HepG2 (cell line): ENCODE measurements around the gene CCDC117. TPM values are rescaled to one million over a fixed set of nuclear protein-coding genes. Genes with fewer than 3 reads are reported as not detected.

ENCODE experiments used
- MXI1 ChIP-seq: IDR thresholded peaks from 3 replicates; pipeline ENCODE4 v1.6.1; 2012; ENCODE audit warnings: low read depth, low read length, inconsistent platforms, borderline replicate concordance
- NCOA2 ChIP-seq: sonication (generic); formaldehyde crosslinking; IDR thresholded peaks from 2 replicates; pipeline ENCODE4 v1.8.0; 2022; ENCODE audit warnings: inconsistent platforms
- NFYC ChIP-seq: IDR thresholded peaks from 2 replicates; pipeline ENCODE4 v1.6.1; 2016; ENCODE audit warnings: missing genetic modification reagents, missing compliant biosample characterization
- NR2F2 ChIP-seq: IDR thresholded peaks from 2 replicates; pipeline ENCODE4 v1.6.1; 2012; ENCODE audit warnings: low read depth, inconsistent platforms, borderline replicate concordance
- PLRG1 ChIP-seq: fragments of 450-650 bp; conservative IDR thresholded peaks from 2 replicates; pipeline ENCODE4 v1.6.1; 2016
- RFX3 ChIP-seq: IDR thresholded peaks from 2 replicates; pipeline ENCODE4 v1.6.1; 2016; ENCODE audit warnings: missing biosample characterization, missing genetic modification reagents
- SOX13 ChIP-seq, 3 experiments: fragments of 450-650 bp in 1 of 3; sonication (generic) in 1 of 3; formaldehyde crosslinking in 1 of 3; IDR thresholded peaks in 2 of 3; conservative IDR thresholded peaks in 1 of 3; 2 replicates each; pipeline versions ENCODE4 v1.5.0 to v1.6.1; 2016 to 2020; ENCODE audit warnings: antibody characterized with exemption in 1 of 3, mild to moderate bottlenecking in 1 of 3, missing compliant biosample characterization in 1 of 3, missing genetic modification reagents in 1 of 3, moderate library complexity in 1 of 3
- THYN1 ChIP-seq: sonication (generic); formaldehyde crosslinking; IDR thresholded peaks from 2 replicates; pipeline ENCODE4 v1.8.1; 2023; ENCODE audit warnings: low read depth, mild to moderate bottlenecking, moderate library complexity, missing genetic modification reagents, borderline replicate concordance
- ZFP90 ChIP-seq: sonication (generic); formaldehyde crosslinking; IDR thresholded peaks from 2 replicates; pipeline ENCODE4 v1.8.0; 2022; ENCODE audit warnings: missing genetic modification reagents, mild to moderate bottlenecking, inconsistent platforms, borderline replicate concordance
- ZNF510 ChIP-seq: sonication (generic); formaldehyde crosslinking; IDR thresholded peaks from 2 replicates; pipeline ENCODE4 v1.4.0; 2020; ENCODE audit warnings: low read depth, mild to moderate bottlenecking, missing genetic modification reagents
- ZNF660 ChIP-seq: sonication (generic); formaldehyde crosslinking; IDR thresholded peaks from 2 replicates; pipeline ENCODE4 v1.5.1; 2020; ENCODE audit warnings: mild to moderate bottlenecking, low read depth, missing genetic modification reagents, borderline replicate concordance
- ZSCAN12 ChIP-seq: sonication (generic); formaldehyde crosslinking; IDR thresholded peaks from 2 replicates; pipeline ENCODE4 v1.9.0; 2021; ENCODE audit warnings: mild to moderate bottlenecking, missing genetic modification reagents
- polyA plus RNA-seq, 8 experiments: library from polyadenylated mRNA; depleted of rRNA in 3 of 8; stranded (reverse) in 7 of 8; unstranded in 1 of 8; fragments of >200 nt; fragmentation: Illumina TruSeq in 4 of 8; extraction: Trizol in 4 of 8; gene quantifications; 2 replicates each; pipeline versions ENCODE4 v1.2.1 to v1.2.3, GENCODE V29; 2011 to 2016; ENCODE audit warnings: low read depth in 4 of 8, missing spikeins in 1 of 8, mixed read lengths in 1 of 8; ENCODE audit not compliant: insufficient read depth in 1 of 8
- total RNA-seq, 5 experiments: library from RNA; depleted of rRNA; stranded (reverse); fragments of >200 nt; fragmentation: Illumina TruSeq; extraction: Trizol; gene quantifications; 2 replicates each; pipeline ENCODE4 v1.2.3, GENCODE V29; 2016; ENCODE audit warnings: low read depth in 1 of 5
- TF ChIP-seq, protein P1 (sequence below): sonication (generic); formaldehyde crosslinking; IDR thresholded peaks from 2 replicates; pipeline ENCODE4 v1.4.0; 2020; ENCODE audit warnings: mild to moderate bottlenecking, missing genetic modification reagents
- TF ChIP-seq, protein P2 (sequence below): sonication (generic); formaldehyde crosslinking; IDR thresholded peaks from 2 replicates; pipeline ENCODE4 v1.4.0; 2020; ENCODE audit warnings: missing genetic modification reagents
- TF ChIP-seq, protein P3 (sequence below): sonication (generic); IDR thresholded peaks from 2 replicates; pipeline ENCODE4 v1.6.1; 2016; ENCODE audit warnings: low read depth, borderline replicate concordance
- TF ChIP-seq, protein P4 (sequence below): sonication (generic); formaldehyde crosslinking; IDR thresholded peaks from 2 replicates; pipeline ENCODE4 v1.4.0; 2020; ENCODE audit warnings: missing genetic modification reagents, low read depth, mild to moderate bottlenecking, borderline replicate concordance
- TF ChIP-seq, protein P5 (sequence below): sonication (generic); formaldehyde crosslinking; IDR thresholded peaks from 2 replicates; pipeline ENCODE4 v1.5.1; 2020; ENCODE audit warnings: missing genetic modification reagents, mild to moderate bottlenecking, borderline replicate concordance

The CCDC117 gene
- total and polyA plus RNA-seq, 2 of the 13 experiments (the other 11 are each of a cell fraction or from before 2014, with no cell fraction given): 12.6 to 34.2 TPM

DNA sequence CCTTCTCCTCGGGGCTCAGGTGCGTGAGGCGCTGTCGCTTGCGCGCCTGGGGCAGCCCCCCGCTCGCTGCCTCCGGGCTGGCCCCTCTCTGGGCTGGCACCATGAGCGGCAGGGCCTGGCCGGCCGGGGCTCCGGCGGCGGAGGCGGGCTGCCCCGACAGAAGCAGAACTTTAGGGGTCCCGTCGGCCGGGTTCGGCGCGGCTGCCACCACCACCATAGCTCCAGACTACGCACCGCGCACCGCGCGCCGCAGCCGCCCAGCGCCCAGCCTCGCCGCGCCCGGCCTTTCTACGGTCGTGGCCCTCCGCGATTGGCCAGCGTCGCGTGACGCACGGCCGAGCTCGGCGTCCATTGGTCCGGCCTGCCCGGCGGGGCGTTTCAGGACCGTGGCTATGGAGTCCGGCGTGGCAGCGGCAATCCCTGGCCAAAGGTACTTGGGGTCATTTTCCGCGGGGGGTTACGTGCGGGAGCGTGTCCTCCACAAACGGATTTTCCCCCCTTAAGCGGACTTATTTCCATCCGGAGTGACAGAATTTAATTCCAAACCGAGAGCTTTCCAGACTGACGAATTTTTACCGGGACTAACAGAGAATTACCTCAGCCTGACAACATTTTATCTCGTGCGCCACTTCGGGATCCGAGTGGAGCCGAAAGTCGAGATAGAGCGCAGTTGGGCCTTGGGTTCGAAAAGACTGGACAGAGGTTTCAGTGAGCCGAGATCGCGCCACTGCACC is 28.0 kb downstream of the CCDC117 start, which contains the start of gene XBP1 (continued):
- TF ChIP-seq THYN1 (CRISPR knock-in tag): no peak
- TF ChIP-seq RFX3: no peak
- peak; percentile 55; the same call in 1 of the 2 replicates for TF ChIP-seq NR2F2
- TF ChIP-seq, protein P1, sequence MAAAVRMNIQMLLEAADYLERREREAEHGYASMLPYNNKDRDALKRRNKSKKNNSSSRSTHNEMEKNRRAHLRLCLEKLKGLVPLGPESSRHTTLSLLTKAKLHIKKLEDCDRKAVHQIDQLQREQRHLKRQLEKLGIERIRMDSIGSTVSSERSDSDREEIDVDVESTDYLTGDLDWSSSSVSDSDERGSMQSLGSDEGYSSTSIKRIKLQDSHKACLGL (CRISPR knock-in tag): peak; percentile 59; the same call in 1 of the 2 replicates
- no peak for TF ChIP-seq ZSCAN12
- TF ChIP-seq MXI1: peak; percentile 93; the same call in 2 of the 3 replicates
- TF ChIP-seq ZNF510 (CRISPR knock-in tag): no peak
- TF ChIP-seq, protein P2, sequence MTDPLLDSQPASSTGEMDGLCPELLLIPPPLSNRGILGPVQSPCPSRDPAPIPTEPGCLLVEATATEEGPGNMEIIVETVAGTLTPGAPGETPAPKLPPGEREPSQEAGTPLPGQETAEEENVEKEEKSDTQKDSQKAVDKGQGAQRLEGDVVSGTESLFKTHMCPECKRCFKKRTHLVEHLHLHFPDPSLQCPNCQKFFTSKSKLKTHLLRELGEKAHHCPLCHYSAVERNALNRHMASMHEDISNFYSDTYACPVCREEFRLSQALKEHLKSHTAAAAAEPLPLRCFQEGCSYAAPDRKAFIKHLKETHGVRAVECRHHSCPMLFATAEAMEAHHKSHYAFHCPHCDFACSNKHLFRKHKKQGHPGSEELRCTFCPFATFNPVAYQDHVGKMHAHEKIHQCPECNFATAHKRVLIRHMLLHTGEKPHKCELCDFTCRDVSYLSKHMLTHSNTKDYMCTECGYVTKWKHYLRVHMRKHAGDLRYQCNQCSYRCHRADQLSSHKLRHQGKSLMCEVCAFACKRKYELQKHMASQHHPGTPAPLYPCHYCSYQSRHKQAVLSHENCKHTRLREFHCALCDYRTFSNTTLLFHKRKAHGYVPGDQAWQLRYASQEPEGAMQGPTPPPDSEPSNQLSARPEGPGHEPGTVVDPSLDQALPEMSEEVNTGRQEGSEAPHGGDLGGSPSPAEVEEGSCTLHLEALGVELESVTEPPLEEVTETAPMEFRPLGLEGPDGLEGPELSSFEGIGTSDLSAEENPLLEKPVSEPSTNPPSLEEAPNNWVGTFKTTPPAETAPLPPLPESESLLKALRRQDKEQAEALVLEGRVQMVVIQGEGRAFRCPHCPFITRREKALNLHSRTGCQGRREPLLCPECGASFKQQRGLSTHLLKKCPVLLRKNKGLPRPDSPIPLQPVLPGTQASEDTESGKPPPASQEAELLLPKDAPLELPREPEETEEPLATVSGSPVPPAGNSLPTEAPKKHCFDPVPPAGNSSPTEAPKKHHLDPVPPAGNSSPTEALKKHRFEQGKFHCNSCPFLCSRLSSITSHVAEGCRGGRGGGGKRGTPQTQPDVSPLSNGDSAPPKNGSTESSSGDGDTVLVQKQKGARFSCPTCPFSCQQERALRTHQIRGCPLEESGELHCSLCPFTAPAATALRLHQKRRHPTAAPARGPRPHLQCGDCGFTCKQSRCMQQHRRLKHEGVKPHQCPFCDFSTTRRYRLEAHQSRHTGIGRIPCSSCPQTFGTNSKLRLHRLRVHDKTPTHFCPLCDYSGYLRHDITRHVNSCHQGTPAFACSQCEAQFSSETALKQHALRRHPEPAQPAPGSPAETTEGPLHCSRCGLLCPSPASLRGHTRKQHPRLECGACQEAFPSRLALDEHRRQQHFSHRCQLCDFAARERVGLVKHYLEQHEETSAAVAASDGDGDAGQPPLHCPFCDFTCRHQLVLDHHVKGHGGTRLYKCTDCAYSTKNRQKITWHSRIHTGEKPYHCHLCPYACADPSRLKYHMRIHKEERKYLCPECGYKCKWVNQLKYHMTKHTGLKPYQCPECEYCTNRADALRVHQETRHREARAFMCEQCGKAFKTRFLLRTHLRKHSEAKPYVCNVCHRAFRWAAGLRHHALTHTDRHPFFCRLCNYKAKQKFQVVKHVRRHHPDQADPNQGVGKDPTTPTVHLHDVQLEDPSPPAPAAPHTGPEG (CRISPR knock-in tag): no peak
- no peak for TF ChIP-seq ZNF660 (CRISPR knock-in tag)
- TF ChIP-seq NCOA2 (CRISPR knock-in tag): 0 out of 2 replicates have a peak, but pooled peaks have one; percentile 50
- TF ChIP-seq SOX13 (IDR thresholded peaks at IDR 0.05): no peak
- TF ChIP-seq SOX13 (CRISPR knock-in tag; conservative IDR thresholded peaks at IDR 0.05 in 1 of 2, IDR thresholded peaks at IDR 0.05 in 1 of 2): no peak; a peak in 1 of 4 replicates
- TF ChIP-seq PLRG1: no peak
- TF ChIP-seq, protein P3, sequence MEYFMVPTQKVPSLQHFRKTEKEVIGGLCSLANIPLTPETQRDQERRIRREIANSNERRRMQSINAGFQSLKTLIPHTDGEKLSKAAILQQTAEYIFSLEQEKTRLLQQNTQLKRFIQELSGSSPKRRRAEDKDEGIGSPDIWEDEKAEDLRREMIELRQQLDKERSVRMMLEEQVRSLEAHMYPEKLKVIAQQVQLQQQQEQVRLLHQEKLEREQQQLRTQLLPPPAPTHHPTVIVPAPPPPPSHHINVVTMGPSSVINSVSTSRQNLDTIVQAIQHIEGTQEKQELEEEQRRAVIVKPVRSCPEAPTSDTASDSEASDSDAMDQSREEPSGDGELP: no peak; the same call in 1 of the 2 replicates
- TF ChIP-seq, protein P4, sequence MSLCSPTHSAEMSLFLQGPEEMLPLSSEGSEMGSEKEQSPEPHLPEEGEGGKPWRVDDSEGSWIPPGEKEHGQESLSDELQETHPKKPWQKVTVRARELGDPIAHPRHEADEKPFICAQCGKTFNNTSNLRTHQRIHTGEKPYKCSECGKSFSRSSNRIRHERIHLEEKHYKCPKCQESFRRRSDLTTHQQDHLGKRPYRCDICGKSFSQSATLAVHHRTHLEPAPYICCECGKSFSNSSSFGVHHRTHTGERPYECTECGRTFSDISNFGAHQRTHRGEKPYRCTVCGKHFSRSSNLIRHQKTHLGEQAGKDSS: peak; percentile 67; the same call in 1 of the 2 replicates
- TF ChIP-seq NFYC (CRISPR knock-in tag): peak; percentile 89
- TF ChIP-seq ZFP90 (CRISPR knock-in tag): no peak
- TF ChIP-seq, protein P5, sequence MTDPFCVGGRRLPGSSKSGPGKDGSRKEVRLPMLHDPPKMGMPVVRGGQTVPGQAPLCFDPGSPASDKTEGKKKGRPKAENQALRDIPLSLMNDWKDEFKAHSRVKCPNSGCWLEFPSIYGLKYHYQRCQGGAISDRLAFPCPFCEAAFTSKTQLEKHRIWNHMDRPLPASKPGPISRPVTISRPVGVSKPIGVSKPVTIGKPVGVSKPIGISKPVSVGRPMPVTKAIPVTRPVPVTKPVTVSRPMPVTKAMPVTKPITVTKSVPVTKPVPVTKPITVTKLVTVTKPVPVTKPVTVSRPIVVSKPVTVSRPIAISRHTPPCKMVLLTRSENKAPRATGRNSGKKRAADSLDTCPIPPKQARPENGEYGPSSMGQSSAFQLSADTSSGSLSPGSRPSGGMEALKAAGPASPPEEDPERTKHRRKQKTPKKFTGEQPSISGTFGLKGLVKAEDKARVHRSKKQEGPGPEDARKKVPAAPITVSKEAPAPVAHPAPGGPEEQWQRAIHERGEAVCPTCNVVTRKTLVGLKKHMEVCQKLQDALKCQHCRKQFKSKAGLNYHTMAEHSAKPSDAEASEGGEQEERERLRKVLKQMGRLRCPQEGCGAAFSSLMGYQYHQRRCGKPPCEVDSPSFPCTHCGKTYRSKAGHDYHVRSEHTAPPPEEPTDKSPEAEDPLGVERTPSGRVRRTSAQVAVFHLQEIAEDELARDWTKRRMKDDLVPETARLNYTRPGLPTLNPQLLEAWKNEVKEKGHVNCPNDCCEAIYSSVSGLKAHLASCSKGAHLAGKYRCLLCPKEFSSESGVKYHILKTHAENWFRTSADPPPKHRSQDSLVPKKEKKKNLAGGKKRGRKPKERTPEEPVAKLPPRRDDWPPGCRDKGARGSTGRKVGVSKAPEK (CRISPR knock-in tag): no peak
